ENCODE data around the gene LORICRIN.

LORICRIN gene

GRCh38 chr1:153251087-153251486 is 8.4 kb upstream of the LORICRIN start:
- H3K4me3 ChIP-seq (ENCODE audit: low read depth, low read length), result no peak overlapping the region
- no peak for DNase-seq (ENCODE audit: low read depth)
- TF ChIP-seq MYC (IDR thresholded peaks at IDR 0.05; ENCODE audit: low read depth, low read length) (no peak), MAX (IDR thresholded peaks at IDR 0.05; ENCODE audit: low read depth, low read length) (no peak), POLR2A (IDR thresholded peaks at IDR 0.05; ENCODE audit: extremely low read depth, insufficient read length) (no peak), CTCF (IDR thresholded peaks at IDR 0.05; ENCODE audit: low read depth, low read length) (no peak)

- H3K4me3 ChIP-seq (ENCODE audit: low read depth, low read length), result no peak overlapping the region
- no peak for DNase-seq (ENCODE audit: low read depth)
- TF ChIP-seq MYC (IDR thresholded peaks at IDR 0.05; ENCODE audit: low read depth, low read length) (no peak), MAX (IDR thresholded peaks at IDR 0.05; ENCODE audit: low read depth, low read length) (no peak), CTCF (IDR thresholded peaks at IDR 0.05; ENCODE audit: low read depth, low read length) (no peak), POLR2A (IDR thresholded peaks at IDR 0.05; ENCODE audit: extremely low read depth, insufficient read length) (no peak)
These were observed 7.9 kb upstream of the LORICRIN start for GRCh38 chr1:153251562-153251961.

- H3K4me3 ChIP-seq (ENCODE audit: low read depth, low read length), result no peak overlapping the region
- TF ChIP-seq CTCF (IDR thresholded peaks at IDR 0.05; ENCODE audit: low read depth, low read length) (no peak), MAX (IDR thresholded peaks at IDR 0.05; ENCODE audit: low read depth, low read length) (no peak), MYC (IDR thresholded peaks at IDR 0.05; ENCODE audit: low read depth, low read length) (no peak), POLR2A (IDR thresholded peaks at IDR 0.05; ENCODE audit: extremely low read depth, insufficient read length) (no peak)
- DNase-seq (ENCODE audit: low read depth), result no peak
These were observed 7.5 kb upstream of the LORICRIN start for GRCh38 chr1:153251988-153252387.

GRCh38 chr1:153253076-153253475 is 6.4 kb upstream of the LORICRIN start:
- no peak for DNase-seq (ENCODE audit: low read depth)
- no peak for TF ChIP-seq MAX (IDR thresholded peaks at IDR 0.05; ENCODE audit: low read depth, low read length)
- TF ChIP-seq POLR2A (IDR thresholded peaks at IDR 0.05; ENCODE audit: extremely low read depth, insufficient read length), result no peak
- no peak for TF ChIP-seq CTCF (IDR thresholded peaks at IDR 0.05; ENCODE audit: low read depth, low read length)
- no peak for TF ChIP-seq MYC (IDR thresholded peaks at IDR 0.05; ENCODE audit: low read depth, low read length)
- no peak overlapping the region for H3K4me3 ChIP-seq (ENCODE audit: low read depth, low read length)

- DNase-seq (ENCODE audit: low read depth), result no peak
- TF ChIP-seq CTCF (IDR thresholded peaks at IDR 0.05; ENCODE audit: low read depth, low read length), result no peak
- no peak for TF ChIP-seq MYC (IDR thresholded peaks at IDR 0.05; ENCODE audit: low read depth, low read length)
- TF ChIP-seq POLR2A (IDR thresholded peaks at IDR 0.05; ENCODE audit: extremely low read depth, insufficient read length), result no peak
- no peak for TF ChIP-seq MAX (IDR thresholded peaks at IDR 0.05; ENCODE audit: low read depth, low read length)
- no peak overlapping the region for H3K4me3 ChIP-seq (ENCODE audit: low read depth, low read length)
These were observed 5.8 kb upstream of the LORICRIN start for GRCh38 chr1:153253693-153254092.
